Activated gamma-delta T cell treated with anti-CD3 and anti-CD28 coated beads, Interleukin-2, amount 50 U/mL, for 16 hours (primary cell): ENCODE data around the gene SLC4A4.

Source experiments
- DNase-seq: peaks from one replicate; pipeline ENCODE4 v3.0.0-alpha.2; 2020; ENCODE audit warnings: low read depth

Gene SLC4A4

DNA sequence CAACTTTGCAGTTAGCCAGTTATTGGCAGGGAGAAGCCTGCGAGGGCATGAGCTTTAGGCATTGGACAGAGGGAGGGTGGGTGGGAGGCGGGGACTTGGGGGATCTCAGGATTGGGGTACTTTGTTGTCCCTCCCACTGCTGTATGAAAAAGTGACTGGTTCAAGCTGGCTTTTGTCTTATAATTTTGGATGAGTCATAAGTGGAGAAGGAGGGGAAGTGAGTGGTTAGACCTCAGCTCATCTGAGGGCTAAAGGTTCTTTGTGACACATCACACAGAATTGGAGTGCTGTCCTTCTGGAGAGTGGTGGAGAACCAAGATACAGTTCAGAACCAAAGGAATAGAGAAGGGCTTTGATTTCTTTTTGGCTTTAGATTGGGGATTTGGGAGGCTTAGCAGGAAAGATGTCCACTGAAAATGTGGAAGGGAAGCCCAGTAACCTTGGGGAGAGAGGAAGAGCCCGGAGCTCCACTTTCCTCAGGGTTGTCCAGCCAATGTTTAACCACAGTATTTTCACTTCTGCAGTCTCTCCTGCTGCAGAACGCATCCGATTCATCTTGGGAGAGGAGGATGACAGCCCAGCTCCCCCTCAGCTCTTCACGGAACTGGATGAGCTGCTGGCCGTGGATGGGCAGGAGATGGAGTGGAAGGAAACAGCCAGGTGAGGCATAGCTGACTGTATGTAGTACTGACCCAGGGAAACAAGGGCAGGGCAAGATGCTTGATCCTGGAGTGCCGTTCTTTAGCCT is at the start of gene SLC4A4:
Gene SLC4A4, plus strand, starts transcription at position 175 of the 748 bp plus-strand sequence.
- no peak for DNase-seq

DNA sequence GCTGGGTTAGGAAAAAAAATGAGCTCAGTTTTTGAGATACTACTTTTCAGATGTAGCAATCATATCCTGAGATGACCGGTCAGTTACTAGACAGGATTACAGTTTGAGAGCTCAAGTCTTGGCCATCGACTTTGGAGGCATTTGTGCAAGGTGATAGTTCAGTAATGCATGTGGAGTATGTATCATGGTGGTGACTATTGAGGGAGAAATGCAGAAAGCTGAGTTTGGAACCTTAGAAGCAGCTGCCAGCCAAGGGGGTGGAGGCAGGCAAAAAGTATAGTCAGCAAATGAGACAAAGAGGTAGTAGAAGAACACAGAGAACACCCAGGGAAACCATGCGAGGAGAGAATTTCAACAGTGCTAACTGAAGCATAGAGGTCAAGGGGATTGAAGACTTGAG is 48.7 kb upstream of the SLC4A4 start:
- no peak for DNase-seq

DNA sequence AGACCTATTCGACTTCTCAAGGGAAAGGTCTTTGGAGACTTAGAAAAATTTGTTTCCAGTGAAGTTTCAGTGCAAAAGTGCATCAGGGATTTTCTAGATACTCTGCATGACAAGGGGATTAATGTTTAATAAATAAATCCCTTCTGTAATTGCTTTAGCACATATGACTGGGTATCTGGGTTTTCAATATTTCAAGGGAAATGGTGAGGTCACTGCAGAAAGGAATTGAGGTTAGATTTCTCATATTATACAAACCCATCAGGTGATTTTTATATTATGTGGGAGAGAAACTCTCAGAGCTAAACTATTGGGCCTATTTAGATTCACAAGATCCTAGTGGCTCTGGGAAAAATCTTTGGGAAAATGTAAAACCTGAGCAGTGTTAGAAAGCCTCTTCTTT is 48.3 kb upstream of the SLC4A4 start:
- no peak for DNase-seq

DNA sequence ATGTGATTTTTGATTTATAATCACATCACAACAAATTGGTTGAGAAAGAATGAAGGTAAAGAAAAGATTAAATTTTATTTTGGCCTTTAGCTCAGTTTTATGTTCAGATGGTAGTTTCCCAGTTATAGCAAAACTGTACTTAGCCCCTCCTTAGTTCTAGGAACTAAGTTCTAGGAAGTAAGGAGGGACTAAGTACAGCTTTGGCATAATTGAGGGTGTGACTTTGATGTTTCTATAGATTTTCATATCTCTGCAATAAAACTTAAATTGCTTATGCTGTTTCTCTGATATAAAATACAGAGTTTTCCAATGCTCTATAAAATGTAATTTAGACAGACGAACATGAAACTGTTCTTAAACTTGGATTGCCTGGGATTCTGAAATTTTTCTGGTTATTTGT is 46.6 kb upstream of the SLC4A4 start:
- DNase-seq: no peak

DNA sequence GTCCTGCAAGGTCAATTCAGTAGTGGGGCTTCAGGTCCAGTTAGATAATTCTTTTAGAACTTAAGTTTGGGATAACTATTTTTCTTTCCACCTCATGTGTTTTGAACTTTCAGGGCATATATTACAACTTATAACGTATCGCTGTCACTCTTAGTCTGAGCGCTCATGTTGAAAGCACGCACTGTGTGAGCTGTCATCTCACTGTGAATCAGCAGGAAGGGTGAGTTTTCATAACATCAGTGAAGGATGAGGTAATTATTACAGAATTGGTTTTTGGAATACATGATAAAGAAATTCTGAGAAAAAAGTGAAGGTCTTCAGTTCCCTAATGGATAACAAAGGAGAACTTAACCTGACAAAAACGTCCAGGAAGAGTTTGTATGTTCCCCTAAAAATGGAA is 45.1 kb upstream of the SLC4A4 start:
- no peak for DNase-seq

DNA sequence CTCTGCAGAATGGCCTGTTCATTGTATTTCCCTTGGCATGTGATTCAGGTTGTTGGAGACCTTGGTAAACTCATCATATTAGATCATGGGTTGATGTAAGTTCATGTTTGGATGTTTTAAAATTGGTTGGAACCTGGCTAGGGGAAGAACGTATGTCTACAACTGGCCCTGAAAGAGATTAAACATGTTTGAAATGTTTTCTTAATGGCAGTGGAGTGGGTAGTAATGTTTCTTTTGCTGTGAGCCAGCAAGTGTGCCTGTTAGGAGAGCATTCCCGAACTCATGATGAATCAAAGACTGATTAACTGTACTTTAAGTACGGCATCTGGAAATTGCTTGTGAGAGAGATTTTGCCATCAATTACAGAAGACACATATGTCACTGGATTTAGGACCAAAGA is 44.5 kb upstream of the SLC4A4 start:
- DNase-seq: no peak

DNA sequence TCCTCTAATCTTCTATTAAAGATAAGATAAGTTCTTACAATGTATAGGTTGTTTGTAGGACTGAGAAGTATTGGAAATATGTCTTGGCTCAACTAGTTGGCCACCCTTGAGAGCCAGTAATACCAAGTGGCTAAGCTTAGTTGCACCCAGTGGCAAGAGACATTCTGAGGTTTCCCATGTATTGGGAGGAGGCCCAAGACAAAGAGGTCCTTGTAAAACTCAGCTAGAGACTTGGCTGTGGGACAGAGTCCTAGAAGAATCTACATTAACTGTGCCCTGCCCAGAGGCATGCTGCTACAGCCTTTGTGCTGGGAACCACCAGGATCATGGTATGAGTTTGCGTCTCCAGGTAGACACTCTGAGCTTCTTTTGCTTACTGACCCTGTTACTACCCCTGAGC is 41.9 kb upstream of the SLC4A4 start:
- no peak for DNase-seq

DNA sequence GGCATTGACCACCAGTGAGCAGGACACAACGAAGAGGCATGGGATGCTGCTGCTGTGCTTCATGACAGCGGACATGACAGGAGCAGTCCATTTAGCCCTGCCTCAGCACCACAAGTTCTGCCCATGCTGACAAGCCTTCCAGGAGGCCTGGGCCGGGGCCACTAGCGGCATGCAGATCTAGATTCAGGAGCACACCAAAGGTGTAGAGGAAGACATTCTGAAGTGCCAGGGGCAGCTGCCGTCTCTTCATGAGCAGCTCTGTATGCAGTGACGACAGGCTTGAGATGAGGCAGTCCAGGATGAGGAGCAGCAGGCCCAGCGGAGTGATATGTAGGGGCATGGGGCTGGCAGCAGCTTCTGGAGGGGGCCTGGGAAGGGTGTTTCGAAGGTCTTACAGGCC is 38.5 kb upstream of the SLC4A4 start:
- no peak for DNase-seq

DNA sequence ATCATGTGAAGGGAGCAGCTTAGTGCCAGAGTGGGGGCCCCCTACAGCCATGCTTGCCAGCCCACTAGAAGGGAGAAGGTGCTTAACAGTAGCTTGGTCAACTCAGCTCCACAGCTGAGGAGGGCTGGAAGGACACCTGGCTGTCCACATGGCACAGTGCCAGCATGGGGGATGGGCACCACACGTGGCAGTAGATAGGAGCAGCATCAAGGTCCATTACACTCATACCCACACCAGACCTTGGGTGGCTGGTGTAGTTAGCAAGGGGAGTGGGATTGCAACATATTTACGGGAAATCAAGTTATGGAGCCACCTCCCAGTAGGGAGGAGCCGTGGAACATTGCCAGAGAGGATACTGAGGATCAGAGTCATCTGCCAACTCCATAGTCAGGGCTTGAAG is 37.9 kb upstream of the SLC4A4 start:
- no peak for DNase-seq

DNA sequence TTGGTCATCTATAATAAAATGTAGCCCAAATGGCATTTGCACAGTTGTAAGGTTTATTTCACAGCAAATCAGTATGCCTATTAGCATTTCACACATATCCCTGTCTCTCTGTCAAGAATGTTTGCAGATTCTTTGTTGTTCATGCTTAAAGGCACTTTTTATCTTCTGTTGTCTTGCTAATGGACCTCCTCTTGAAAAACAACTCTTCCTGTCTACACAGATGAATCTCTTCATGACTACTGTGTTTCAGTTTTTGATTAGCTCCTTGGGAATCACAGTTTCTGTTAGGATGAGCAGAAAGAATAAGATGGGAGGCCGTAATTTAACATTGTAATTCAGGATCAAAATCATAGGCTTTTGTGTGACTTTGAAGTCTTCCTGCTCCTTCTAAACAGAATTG is 35.5 kb upstream of the SLC4A4 start:
- DNase-seq: no peak

DNA sequence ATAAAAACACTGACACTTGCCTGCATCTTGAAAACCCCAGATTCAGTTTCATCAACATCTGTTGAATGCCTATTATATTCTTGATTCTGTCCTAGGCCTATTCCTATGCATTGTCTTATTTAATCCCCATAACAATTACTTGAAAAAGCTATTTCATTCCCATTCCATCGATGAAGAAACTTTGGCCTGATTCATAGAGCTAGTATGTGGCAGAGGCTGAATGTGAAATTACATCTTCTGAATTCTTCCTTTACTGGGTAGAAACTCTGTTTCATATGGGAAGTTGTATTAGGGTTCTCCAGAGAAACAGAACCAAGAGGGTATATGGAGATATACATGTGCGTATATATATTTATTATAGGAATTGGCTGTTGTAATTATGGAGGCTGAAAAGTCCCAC is 35.0 kb upstream of the SLC4A4 start:
- DNase-seq: no peak

DNA sequence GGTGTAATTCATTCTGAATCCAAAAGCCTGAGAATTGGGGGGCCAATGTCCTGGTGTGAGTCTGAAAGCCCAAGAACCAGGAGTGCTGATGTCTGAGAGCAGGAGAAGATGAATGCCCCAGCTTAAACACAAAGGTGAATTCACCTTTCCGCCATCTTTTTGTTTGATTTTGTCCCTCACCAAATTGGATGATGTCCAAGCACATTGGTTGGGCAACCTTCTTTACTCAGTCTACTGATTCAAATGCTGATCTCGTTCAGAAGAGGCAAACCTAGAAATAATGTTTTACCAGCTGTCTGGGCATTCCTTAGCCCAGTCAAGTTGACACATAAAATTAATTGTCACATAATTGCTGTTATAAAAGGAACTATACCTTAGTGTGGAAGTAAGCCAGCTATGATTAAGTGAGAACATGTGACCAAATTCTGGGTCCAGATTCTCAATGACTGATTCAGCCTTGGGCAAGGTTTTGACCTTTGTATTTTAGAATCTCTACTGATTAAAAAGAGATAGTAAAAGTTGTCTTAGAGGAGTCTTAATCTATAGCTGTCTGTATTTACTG is 34.5 kb upstream of the SLC4A4 start:
- no peak for DNase-seq

DNA sequence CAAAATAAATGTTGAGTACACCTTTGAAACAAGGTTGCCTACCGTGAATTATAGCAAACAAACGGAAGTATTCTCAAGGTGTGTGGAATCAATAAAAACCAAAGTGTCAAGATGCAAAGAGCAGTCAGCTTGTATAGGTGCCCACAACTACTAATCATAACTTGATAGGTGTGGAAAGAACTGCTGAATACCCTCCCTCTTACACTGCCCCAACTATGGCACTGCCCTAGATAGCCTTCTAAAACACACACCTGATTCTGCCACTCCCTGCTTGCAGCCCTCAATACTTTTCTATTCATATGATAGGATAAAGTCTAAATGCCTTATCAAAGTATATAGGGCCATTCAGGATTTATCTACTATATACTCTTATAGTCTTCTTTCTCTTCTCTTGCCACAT is 31.1 kb upstream of the SLC4A4 start:
- DNase-seq: no peak

DNA sequence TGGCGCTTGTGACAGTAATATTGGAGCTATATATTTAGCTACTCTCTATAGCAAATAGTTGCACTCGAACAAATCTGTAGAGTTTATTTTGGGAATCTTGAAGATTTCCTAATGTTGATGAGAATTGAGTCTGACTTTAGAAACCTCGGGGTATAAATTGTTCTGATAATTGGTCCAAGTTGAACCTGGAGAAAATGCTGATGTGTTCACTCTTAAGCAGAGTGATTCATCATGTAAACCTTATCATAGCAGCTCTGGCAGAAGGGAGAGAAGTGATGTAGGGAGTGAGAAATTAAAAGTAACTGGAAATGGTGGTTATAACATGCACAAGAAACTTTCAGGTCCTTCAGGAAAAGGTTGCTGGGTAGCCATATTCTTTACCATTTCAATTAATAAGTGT is 16.4 kb upstream of the SLC4A4 start:
- DNase-seq: no peak

DNA sequence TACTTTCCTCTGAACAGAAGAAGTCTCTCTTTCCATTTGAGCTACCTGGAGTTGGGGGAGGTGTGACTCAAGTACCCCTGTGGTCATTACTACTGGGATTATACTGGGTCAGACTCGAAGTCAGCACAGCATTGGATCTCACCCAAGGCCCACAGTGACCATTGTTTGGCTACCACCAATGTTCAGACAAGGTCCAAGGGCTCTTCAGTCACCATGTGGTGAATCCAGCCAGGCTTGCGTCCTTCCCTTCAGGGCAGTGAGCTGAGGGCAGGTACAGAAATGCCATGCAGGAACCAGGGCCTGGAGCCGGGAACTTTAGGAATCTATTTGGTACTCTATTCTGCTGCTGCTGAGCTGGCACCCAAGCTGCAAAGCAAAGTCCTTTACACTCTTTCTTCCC is 5.5 kb upstream of the SLC4A4 start:
- no peak for DNase-seq

DNA sequence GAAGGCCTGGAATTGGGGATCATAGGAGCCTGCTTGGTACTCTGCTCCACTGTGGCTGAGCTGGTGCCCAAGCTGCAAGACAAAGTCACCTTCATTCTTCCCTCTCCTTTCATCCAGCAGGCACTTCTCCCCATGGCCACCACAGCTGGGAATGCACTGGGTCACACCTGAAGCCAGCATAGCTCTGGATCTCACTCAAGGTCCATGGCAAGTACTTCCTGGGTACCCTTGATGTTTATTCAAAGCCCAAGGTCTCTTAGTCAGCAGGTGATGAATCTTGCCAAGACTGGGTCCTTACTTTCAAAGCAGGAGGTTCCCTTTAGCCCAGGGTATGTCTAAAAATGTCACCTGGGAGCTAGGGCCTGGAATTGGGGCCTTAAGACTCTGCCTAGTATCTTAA is 4.9 kb upstream of the SLC4A4 start:
- DNase-seq: no peak

DNA sequence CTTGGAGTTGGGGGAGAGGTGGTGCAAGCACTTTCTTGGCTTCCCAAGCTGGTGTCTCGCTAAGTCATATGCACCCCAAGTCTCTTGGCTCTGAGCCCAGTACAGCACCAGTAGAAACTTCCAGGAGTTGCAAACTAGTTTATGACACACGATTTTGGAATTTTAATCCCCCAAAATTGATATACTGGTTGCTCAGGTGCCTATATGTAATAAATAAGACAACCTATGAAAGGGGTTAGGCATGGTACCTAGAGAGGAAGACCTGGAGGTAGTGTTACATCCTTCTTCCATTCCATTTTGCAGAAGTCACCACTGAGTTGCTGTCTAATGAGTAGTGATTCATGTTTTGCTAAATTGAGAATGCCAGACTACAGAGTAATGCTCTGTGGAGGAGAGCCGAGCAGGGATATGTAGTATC is 4.3 kb upstream of the SLC4A4 start:
- no peak for DNase-seq

DNA sequence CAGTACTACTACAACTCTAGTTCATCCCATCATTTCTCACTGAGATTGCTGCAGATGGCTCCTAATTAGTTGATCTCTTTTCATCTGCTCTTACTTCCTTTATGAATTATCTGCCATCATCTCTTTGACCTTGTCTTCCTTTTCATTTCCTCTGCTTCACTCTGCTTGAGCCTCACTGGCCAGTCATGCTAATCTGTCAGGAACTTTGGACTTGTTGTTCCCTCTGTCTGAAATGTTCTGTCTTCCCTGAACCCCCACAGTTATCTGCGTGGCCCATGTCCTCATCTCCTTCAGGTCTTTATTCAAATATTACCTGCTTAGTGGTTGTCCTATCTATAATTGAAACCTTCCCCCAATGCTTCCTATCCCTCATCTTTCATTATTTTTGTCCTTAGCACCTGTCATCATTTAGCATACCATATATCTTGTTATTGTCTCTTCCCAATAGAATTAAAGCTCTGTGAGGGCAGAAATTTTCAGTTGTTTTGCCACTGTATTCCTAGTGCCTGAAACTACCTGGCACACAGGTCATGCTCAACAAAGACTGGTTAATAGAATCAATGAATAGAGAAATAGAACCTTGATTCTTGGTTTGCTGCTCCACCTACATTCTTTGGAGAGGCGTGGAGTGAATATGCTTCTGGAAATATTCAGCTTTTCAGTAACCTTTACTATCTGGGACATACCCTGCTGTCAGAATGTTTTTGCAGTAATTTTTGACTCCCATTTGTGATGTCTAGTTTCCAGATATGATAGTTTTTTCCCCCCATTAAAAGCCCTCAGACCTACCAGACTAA is 5.0 kb downstream of the SLC4A4 start:
- DNase-seq: no peak

DNA sequence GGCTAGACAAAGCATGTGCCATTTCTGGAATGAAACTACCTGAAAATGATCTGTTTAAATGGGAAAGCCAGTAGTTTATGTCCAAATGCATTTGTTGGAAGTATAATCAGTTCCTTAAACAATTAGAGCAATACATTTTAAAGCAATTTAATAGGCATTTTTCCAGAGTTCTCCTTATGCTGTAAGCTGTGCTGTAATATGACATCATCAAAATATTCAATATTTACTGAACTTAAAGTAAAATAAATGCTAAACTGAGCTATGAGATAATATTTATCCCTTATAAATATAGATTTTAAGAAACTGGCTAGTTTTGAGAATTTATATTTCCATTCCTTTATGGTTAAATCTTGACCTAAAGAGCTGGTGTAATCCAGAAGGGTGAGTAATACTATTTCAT is 7.9 kb downstream of the SLC4A4 start:
- no peak for DNase-seq

DNA sequence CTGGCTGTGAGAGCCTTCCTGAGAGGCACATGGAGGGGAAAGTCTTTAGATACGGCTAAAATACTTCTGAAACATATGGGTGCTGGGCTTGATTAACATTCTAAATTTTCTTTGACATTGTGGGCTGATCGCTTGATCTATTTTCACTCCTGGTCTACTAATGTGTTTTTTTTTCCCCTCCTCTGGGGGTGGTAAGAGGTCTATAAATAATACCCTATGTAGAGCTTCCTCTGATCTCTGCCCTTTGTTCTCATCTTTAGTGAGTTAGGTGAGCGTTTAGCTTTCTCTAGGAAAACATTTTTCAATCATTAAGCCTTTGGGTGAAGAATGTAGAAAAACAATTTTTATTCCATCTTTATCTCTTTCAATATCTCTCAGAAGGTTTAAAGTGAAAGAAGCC is 9.8 kb downstream of the SLC4A4 start:
- DNase-seq: no peak

DNA sequence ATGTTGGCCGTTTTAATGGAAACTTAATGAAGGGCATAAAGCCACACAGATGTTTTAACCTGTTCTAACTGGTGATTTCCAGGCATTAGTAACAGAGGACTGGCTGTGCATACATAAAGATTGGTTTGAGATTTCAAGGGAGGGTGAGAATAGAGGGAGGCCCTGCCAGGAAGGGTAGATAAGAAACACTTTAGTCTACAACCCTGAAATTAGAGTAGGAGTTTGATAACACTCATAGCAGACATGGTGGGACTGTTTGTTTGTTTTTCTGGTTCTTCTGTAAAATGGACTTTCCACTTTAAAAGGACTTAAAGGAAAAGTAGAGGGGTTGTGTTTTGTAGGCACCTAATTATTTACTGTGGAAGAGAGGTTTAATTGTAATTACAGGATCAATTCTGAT is 16.2 kb downstream of the SLC4A4 start:
- DNase-seq: no peak

DNA sequence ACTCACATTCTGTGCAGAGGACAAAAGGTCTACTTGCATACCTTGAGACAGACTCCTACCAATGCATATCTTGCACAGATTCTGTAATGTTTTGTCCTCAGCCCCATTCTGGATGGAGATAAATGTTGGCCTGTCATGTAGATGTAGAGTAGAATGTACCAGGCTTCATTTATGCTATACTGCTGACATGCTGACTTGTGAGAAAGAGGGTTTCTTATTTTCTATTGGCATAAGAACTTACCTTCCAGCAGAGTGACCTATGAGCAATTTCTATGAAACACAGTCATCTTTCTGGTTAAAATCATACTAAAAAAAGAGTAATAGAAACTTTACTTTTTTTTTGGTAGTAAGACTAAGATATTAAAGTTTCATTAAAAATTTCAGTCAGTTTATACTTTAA is 17.2 kb downstream of the SLC4A4 start:
- no peak for DNase-seq

DNA sequence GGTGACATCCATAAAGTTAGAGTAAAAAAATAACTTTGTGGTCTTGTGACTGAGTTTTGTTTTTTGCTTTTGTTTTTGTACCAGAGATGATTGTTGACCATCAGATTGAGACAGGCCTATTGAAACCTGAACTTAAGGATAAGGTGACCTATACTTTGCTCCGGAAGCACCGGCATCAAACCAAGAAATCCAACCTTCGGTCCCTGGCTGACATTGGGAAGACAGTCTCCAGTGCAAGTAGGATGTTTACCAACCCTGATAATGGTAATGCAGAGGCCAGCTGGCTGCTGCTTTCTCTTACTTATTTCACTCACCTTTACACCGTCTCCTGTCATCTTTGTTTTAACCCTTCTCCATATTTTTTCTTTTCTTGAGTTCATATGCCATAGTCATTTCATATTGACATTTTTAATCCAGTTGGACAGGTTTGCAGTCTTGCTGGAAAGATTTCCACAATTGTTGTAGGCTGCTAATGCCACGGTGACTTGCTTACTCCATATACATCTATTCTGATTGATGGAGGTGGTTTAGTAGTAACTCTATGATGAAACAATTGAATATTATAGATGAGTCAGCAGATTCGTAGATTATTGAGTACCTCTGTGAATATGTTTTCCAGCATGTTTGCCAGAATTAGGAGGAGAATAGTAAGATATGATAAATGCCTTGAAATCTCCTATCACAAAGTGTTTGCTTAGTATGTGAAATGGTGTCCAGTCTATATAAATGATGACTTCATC is 18.3 kb downstream of the SLC4A4 start:
- DNase-seq: no peak
